ENCODE results near the gene PADI2. TPM values are rescaled to one million over a fixed set of nuclear protein-coding genes. Genes with fewer than 3 reads are reported as not detected.
"Not testable (repeated sequence)": the region's sequence is repeated elsewhere in the genome, so short reads cannot be mapped to it uniquely, and the experiment has no call there.

Gene PADI2
- total RNA-seq, 3 donors from 2014 or later = 0.08 to 0.14 (median 0.13) TPM

DNA sequence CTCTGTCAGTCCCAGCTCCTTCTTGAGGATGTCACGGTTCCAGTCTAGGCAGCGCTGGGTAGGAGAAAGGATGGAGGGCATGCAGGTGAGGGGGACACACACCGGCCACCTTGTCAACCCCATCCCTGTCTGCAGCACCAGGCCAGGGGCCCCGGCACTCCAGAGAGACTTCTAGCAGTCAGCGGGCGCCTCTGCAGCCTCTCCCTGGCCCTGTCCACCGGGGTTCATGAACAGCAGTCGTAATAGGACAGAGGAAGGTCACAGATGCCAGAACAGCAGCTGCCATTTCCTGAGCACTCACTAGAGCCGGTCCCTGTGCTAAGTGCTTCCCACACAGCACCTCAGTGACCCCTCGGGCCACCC, 49.1 kb downstream of the PADI2 start:
- H3K36me3 Mint-ChIP-seq (ENCODE audit: insufficient read depth) = no peaks in the 10 kb centered on the region
- no peaks in the 10 kb centered on the region for H3K4me1 Mint-ChIP-seq (ENCODE audit: low read depth)
- no peaks in the 10 kb centered on the region for H3K9me3 Mint-ChIP-seq
- DNase-seq (no peak), ATAC-seq (no peak)
- no peak overlapping the region for H3K4me3 Mint-ChIP-seq
- H3K27me3 Mint-ChIP-seq (ENCODE audit: low read depth) = peaks cover 2% of the 10 kb centered on the region

DNA sequence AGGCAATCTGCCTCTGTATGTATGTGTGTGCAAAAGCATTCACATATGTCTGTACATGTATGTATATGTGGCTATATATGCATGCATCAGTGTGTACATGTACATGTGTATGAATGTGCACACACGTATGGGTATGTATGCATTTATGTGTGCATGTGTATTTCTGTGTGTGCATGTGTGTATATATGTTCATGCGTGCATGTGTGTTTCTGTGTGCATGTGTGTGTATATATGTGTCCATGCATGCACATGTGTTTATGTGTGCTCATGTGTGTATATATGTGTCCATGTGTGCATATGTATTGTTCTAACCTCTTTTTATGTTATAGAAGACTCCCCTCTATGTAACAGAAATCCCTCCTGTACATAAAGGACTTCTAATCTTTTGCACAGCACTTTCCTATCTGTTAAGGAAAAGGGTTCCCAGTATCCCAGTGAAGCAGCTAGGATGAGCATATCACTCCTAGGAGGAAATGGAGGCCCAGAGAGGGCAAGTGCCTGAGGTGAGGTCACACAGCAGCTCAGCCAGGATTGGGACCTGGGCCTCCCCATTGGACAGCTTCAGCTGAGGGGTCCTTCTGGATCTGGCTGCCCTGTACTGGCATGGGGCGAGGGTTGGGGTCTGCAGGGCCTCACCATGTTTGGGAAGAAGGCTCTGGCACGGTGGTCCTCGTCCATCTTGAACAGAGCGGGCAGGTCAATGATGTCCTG, 49.6 kb downstream of the PADI2 start:
- H3K9me3 Mint-ChIP-seq = no peaks in the 10 kb centered on the region
- H3K4me1 Mint-ChIP-seq (ENCODE audit: low read depth) = no peaks in the 10 kb centered on the region
- H3K27me3 Mint-ChIP-seq (ENCODE audit: low read depth) = peaks cover 2% of the 10 kb centered on the region
- no peak overlapping the region for H3K4me3 Mint-ChIP-seq
- no peaks in the 10 kb centered on the region for H3K36me3 Mint-ChIP-seq (ENCODE audit: insufficient read depth)
- ATAC-seq (no peak), DNase-seq (no peak)

DNA sequence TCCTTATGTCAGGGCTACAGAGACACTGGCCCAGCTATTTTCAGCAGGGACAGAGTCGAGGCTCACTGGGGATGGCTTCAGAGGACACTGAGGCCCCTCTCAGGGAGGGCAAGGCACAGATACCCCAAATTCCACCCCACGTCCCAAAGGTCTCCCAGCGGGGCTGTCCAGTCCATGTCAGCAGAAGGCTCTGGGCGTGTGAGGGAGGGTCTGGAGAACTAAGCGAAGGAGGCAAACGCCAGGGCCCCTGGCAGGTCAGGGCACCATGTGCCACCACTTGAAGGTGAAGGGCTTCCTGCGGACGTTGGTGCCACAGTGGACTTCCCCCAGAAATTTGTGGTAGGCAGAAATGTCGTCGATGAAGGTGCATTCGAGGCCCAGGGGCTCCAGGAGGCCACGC, 50.5 kb downstream of the PADI2 start:
- Mint-ChIP-seq H3K27me3 (ENCODE audit: low read depth) (peaks cover 5% of the 10 kb centered on the region), H3K9me3 (no peaks in the 10 kb centered on the region), H3K4me3 (no peak overlapping the region), H3K36me3 (ENCODE audit: insufficient read depth) (no peaks in the 10 kb centered on the region), H3K4me1 (ENCODE audit: low read depth) (no peaks in the 10 kb centered on the region)
- no peak for ATAC-seq
- no peak for DNase-seq

DNA sequence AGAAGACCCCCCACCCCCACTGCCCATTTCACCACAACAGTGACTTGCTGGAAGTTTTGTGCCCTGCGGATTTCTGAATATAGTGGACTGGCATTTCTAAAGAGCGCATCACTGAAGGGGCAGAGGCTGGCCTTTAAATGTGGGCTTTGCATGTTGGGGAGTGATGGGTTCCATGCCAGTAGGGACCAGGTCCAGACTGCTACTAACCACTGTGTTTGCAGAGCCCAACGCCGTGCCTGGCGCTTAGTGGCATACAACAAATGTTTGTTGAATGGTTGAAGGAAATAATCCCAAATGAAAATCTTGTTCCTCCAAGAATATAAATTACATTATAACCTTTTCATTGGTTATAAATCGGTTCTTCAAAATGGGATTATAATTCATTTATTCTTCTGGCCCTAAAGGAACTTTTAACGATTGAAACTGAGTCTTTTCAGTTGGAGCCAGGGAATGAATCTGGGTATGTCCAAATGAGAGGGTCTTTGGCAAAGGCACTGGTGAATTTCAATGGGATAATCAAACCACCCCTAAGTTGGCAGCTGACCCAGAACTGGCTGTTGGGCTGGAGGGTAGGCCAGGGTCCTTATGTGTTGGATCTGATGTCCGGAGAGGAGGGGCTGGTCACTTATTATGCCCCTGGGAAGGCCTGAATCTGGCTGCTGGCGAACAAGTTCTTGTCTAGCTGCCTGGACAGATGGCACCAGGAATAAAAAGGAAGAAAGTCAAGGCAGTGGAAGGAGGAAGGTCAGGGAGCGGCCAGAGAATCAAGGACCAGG, 51.6 kb downstream of the PADI2 start:
- no peak for ATAC-seq
- H3K4me3 Mint-ChIP-seq = no peak overlapping the region
- peaks cover 5% of the 10 kb centered on the region for H3K27me3 Mint-ChIP-seq (ENCODE audit: low read depth)
- H3K9me3 Mint-ChIP-seq = no peaks in the 10 kb centered on the region
- no peak for DNase-seq
- H3K36me3 Mint-ChIP-seq (ENCODE audit: insufficient read depth) = no peaks in the 10 kb centered on the region
- H3K4me1 Mint-ChIP-seq (ENCODE audit: low read depth) = no peaks in the 10 kb centered on the region

DNA sequence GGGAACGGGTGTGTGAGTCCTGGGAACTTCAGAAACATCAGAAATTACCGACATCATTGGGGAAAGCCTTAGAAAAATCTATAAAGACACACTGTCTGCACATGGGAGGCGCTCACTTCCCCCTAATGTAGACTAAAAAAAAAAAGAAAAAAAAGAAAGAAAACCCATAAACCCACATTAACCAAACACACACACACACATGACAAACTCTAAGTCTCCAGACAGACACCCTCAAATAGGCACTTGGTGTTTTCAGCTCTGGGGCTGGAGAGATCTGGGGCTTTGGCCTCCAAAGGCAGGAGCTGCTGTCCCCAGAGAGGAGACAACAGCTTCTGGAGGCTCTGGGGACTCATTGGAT, 52.2 kb downstream of the PADI2 start:
- Mint-ChIP-seq H3K27me3 (ENCODE audit: low read depth) (peaks cover 5% of the 10 kb centered on the region), H3K4me1 (ENCODE audit: low read depth) (no peaks in the 10 kb centered on the region), H3K9me3 (no peaks in the 10 kb centered on the region), H3K36me3 (ENCODE audit: insufficient read depth) (no peaks in the 10 kb centered on the region), H3K4me3 (no peak overlapping the region)
- ATAC-seq (no peak), DNase-seq (no peak)

DNA sequence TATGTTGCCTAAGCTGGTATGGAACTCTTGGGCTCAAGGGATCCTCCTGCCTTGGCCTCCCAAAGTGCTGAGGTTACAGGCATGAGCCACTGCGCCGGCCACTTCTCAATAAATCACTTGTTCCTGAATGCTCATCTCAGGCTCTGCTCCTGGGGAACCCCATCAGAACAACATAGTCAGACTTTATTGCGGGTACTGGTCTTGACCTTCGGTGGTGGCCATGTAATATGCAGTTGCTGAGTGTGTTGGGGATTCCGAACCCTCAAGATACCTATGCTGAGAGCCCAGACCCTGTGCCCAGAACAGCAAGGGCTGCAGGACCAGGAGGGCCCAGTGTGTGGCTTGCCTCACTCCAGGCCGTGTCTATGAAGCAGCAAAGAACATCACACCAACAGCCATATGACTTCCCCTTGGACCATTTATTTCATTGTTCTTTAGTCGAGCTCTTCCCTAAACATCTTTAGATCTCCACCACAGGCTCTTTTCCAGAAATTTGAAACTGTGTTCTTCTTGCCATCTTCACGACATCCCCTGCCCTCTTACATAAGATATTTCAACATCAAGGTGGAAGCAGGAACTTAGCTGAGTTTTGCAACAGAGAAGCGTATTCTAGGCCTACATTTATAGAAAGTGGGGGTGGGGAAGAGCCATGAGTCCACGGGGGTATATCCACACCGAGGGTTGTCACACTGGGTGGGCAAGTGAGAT, 52.7 kb downstream of the PADI2 start:
- Mint-ChIP-seq H3K36me3 (ENCODE audit: insufficient read depth) (no peaks in the 10 kb centered on the region), H3K4me3 (no peak overlapping the region), H3K27me3 (ENCODE audit: low read depth) (peaks cover 7% of the 10 kb centered on the region), H3K9me3 (no peaks in the 10 kb centered on the region), H3K4me1 (ENCODE audit: low read depth) (no peaks in the 10 kb centered on the region)
- ATAC-seq = no peak
- DNase-seq = no peak

DNA sequence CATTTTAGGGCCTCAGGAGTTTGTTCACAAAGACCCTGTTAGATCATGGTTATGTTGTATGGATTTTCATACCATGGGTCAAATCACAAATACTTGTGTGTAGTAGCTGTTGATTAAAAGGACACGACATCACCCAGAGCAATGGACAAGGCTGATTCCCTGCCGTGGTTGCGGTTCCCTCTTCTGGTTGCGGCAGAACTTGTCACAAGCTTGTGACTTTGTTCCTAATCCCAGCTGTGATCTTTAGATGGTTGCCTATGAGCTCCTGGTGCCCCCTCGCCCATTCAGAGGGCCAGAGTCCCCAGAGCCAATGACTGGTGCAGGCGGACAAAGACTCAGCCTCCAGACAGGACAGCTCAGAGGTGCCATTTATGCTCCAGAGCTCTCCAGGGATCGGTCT, 53.6 kb downstream of the PADI2 start:
- Mint-ChIP-seq H3K36me3 (ENCODE audit: insufficient read depth) (no peaks in the 10 kb centered on the region), H3K4me1 (ENCODE audit: low read depth) (no peaks in the 10 kb centered on the region), H3K4me3 (no peak overlapping the region), H3K9me3 (no peaks in the 10 kb centered on the region), H3K27me3 (ENCODE audit: low read depth) (peaks cover 7% of the 10 kb centered on the region)
- ATAC-seq = no peak
- no peak for DNase-seq

DNA sequence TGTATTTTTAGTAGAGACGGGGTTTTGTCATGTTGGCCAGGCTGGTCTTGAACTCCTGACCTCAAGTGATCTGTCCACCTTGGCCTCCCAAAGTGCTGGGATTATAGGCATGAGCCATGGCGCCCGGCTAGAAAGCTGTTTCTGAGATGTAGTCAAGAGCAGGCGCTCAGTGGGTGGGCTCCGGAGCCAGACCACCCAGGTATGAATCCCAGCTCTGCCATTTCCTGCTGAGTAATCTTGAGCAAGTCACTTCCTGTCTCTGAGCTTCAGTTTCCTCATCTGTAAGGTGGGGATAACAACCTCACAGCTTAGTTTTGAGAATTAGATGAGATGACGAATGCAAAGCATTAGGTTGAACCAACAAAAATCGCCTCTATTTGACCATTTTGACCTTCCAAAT, 56.5 kb downstream of the PADI2 start:
- H3K27me3 Mint-ChIP-seq (ENCODE audit: low read depth) = peaks cover 11% of the 10 kb centered on the region
- not testable (repeated sequence) for H3K9me3 Mint-ChIP-seq; H3K4me3 Mint-ChIP-seq; ATAC-seq; H3K36me3 Mint-ChIP-seq (ENCODE audit: insufficient read depth); DNase-seq; H3K4me1 Mint-ChIP-seq (ENCODE audit: low read depth)

DNA sequence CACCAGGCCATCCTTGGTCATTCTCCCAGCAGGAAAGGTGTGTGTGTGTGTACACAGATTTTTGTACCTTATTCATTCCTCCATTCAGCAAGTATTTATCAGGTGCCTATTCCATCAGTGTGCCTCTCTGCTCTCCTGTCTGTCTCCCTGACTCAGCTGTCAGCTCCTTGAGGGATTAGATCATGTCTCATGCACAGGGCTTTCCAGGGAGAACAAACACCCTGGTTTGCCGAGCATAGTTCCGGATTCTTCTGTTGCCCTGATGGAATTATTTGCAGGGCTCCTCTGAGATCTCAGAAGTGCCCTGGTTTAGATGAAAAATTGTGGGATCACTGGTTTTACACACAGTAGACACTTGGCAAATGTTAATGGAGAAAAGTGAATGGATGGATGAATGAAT, 57.4 kb downstream of the PADI2 start:
- DNase-seq (no peak), ATAC-seq (no peak)
- Mint-ChIP-seq H3K9me3 (no peaks in the 10 kb centered on the region), H3K4me1 (ENCODE audit: low read depth) (no peaks in the 10 kb centered on the region), H3K4me3 (no peak overlapping the region), H3K27me3 (ENCODE audit: low read depth) (peaks cover 10% of the 10 kb centered on the region), H3K36me3 (ENCODE audit: insufficient read depth) (no peaks in the 10 kb centered on the region)

DNA sequence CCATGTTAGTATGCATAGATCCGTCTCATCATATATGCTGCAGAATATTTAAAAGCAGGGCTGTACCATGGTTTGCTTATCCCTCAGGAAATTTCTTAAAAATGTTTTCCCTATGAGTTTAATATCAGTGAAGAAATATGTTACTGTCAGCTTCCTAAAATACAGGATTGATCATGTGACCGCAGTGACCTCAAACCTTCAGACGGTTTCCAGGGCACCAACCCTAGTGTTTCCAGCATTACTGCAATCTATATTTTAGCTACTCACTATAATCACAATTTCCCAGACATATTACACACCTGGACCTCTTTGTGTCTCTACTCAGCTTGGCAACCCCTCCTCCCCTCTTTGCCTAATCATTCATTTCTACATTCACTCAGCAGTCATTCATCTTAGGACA, 57.8 kb downstream of the PADI2 start:
- Mint-ChIP-seq H3K4me3 (no peak overlapping the region), H3K4me1 (ENCODE audit: low read depth) (no peaks in the 10 kb centered on the region), H3K36me3 (ENCODE audit: insufficient read depth) (no peaks in the 10 kb centered on the region), H3K27me3 (ENCODE audit: low read depth) (peaks cover 10% of the 10 kb centered on the region), H3K9me3 (no peaks in the 10 kb centered on the region)
- DNase-seq (no peak), ATAC-seq (no peak)

DNA sequence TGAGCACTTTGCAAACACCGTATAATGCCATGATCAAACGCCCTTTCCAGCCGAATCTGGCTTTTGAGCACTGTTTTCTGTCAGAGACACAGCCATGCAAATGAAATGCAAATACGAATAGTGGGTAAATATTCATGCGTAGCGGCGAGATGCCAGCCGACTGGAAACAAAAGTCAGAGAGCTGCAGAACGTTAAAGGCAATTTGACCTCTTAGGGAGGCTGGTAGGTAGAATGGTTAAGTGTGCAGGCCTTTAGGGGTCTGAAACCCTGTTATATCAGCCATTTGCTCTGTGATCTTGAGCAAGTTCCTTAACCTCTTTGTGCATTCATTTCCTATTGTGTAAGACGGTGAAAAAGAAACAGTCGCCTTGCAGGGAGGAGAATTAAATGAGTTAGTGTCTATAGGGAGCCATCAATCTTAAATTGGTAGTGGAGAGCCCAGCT, 58.9 kb downstream of the PADI2 start:
- Mint-ChIP-seq H3K9me3 (no peaks in the 10 kb centered on the region), H3K4me3 (no peak overlapping the region), H3K27me3 (ENCODE audit: low read depth) (peaks cover 10% of the 10 kb centered on the region), H3K36me3 (ENCODE audit: insufficient read depth) (no peaks in the 10 kb centered on the region), H3K4me1 (ENCODE audit: low read depth) (no peaks in the 10 kb centered on the region)
- DNase-seq (no peak), ATAC-seq (no peak)

DNA sequence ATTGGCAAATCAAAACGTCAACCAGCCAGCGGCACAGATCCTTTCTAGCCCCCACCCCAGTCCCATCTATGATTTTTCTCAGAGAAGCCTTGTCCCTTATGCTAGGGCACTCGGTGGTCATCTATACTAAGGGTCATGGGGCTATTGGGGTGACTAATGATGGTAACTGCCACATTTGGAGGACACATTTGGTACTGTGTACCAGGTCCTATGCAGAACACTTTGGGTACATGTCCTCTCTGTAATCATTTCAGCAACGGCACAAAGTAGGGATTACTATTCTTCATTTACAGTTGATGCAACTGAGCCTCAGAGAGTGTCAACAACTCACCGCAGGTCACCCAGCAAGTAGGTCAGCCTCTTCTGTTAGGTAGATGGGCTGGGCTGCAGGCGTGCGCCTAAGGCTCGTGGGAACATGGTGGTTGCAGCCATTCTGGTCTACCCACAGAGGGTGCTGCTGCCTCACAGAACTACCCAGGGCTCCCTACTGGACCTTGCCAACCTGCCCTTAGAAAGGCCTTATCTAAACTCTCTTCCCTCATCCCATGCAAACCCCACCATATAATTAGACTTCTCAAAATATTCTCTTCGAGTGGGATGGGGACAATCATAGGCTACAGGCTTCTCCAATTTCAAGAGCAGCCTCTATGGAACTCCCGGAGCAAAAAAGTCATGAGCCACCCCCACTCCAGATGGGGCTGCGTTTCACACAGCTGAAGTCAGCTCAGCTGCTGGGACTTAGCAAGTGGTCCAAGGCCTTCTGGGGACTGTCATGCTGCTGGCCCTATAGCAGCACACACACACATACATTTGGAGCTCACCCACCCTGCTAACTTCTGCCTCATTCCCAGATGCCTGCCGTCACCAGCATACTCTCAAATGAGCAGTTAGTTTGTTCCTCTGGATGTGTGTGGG, 59.6 kb downstream of the PADI2 start:
- H3K4me3 Mint-ChIP-seq = no peak overlapping the region
- ATAC-seq (peak; percentile 74), DNase-seq (no peak)
- peaks cover 10% of the 10 kb centered on the region for H3K27me3 Mint-ChIP-seq (ENCODE audit: low read depth)
- H3K4me1 Mint-ChIP-seq (ENCODE audit: low read depth) = no peaks in the 10 kb centered on the region
- no peaks in the 10 kb centered on the region for H3K36me3 Mint-ChIP-seq (ENCODE audit: insufficient read depth)
- no peaks in the 10 kb centered on the region for H3K9me3 Mint-ChIP-seq

DNA sequence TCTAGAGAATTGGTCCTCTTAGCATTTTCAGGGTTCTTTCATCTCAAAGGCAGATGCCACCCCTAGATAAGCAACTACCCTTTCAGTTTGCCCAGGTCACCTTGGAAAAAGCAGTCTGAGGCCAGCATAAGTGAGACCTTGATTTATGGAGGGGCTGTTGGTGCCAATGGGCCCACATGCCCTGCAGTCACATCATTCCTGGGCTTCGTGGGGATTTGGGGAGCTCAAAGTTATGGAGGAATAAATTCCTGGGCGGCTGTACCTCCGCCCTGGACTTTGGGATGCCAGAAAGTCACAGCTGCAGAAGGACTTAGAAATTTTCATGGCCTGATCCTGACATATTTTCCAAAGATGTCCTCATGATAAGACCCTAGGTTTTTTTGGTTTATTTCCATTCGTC, 62.7 kb downstream of the PADI2 start:
- H3K4me1 Mint-ChIP-seq (ENCODE audit: low read depth) = peaks cover 9% of the 10 kb centered on the region
- H3K4me3 Mint-ChIP-seq = no peak overlapping the region
- ATAC-seq (no peak), DNase-seq (no peak)
- peaks cover 5% of the 10 kb centered on the region for H3K27me3 Mint-ChIP-seq (ENCODE audit: low read depth)
- no peaks in the 10 kb centered on the region for H3K9me3 Mint-ChIP-seq
- H3K36me3 Mint-ChIP-seq (ENCODE audit: insufficient read depth) = peaks cover under 1% of the 10 kb centered on the region

DNA sequence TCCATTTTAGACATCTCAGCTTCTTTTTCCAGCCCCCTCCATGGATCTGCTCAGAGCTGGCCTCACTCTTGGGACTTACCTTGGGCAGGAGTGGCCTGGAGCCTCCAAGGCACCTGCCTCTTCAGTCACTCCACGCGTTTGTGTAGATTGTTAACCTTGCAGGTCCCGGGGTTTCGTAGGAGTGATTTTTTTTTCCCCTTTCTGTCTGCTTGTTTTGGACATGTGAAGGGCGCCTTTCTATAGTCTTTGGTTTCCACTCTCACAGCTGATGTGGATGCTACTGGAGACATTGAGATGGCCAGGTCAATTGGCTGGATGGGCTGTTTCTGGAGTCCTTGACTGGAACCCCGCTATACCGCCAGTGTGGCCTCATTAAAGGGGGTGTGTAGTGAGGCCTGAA, 63.5 kb downstream of the PADI2 start:
- H3K4me1 Mint-ChIP-seq (ENCODE audit: low read depth) = peaks cover 15% of the 10 kb centered on the region
- peaks cover 7% of the 10 kb centered on the region for H3K36me3 Mint-ChIP-seq (ENCODE audit: insufficient read depth)
- peak overlapping the region; percentile 41 for H3K4me3 Mint-ChIP-seq
- peaks cover 5% of the 10 kb centered on the region for H3K27me3 Mint-ChIP-seq (ENCODE audit: low read depth)
- ATAC-seq = no peak
- no peaks in the 10 kb centered on the region for H3K9me3 Mint-ChIP-seq
- no peak for DNase-seq

Measured in activated T-cell treated with anti-CD3 and anti-CD28 coated beads, Interleukin-2, amount 50 U/mL, for 4 hours (primary cell).